PFSK-1 (cell line): Measurements from ENCODE around the gene IER3.

ENCODE experiments used
- FOXP2 ChIP-seq: optimal IDR thresholded peaks from 2 replicates; pipeline ENCODE3; 2011; ENCODE audit warnings: borderline replicate concordance, control low read depth, inconsistent platforms; ENCODE audit not compliant: insufficient read depth; ENCODE audit errors: extremely low read length, extremely low read depth
- POLR2AphosphoS5 ChIP-seq: IDR thresholded peaks from 2 replicates; pipeline ENCODE4 v1.6.1; 2012; ENCODE audit warnings: low read depth, mild to moderate bottlenecking, control low read depth, low read length, moderate library complexity
- SIN3A ChIP-seq: IDR thresholded peaks from 2 replicates; pipeline ENCODE4 v1.6.1; 2012; ENCODE audit warnings: mild to moderate bottlenecking, low read length, moderate library complexity, borderline replicate concordance; ENCODE audit not compliant: insufficient read depth
- TAF1 ChIP-seq: IDR thresholded peaks from 2 replicates; pipeline ENCODE4 v1.6.1; 2012; ENCODE audit warnings: low read length, control low read depth, borderline replicate concordance; ENCODE audit not compliant: insufficient read depth
- TF ChIP-seq, protein P1 (sequence below), 2 experiments: IDR thresholded peaks; 2 replicates each; pipeline versions ENCODE4 v1.6.1 to v1.8.0; 2011 to 2012; ENCODE audit warnings: low read depth in 2 of 2, low read length in 2 of 2, control low read depth in 1 of 2, inconsistent platforms in 1 of 2, mild to moderate bottlenecking in 1 of 2, moderate library complexity in 1 of 2; ENCODE audit not compliant: insufficient read depth in 1 of 2

IER3 gene

DNA sequence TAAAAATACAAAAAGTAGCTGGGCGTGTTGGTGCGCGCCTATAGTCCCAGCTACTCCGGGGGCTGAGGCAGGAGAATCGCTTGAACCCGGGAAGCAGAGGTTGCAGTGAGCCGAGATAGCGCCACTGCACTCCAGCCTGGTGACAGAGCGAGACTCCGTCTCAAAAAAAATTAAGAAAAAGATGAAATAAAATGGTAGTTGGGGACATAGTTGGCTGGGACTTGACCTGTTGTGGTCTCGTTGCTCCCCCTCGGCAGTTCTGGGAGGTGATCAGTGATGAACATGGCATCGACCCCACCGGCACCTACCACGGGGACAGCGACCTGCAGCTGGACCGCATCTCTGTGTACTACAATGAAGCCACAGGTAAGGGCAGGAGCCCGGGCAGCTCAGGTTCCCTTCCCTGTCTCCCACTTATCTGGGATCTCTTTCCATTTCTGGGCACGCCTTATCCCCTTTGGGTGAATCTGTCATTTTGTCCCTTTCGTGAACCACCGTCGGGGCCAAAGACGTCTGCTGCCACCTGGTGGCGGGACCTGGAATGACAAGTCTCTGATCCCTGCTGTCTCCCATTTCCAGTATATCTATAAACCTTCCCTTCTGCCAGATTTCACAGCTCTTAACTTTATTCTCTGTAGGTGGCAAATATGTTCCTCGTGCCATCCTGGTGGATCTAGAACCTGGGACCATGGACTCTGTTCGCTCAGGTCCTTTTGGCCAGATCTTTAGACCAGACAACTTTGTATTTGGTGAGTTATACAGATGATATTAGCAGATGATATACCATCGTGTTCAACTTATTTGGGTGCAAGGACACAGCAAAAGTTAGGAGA, 21.9 kb downstream of the IER3 start:
- TF ChIP-seq POLR2AphosphoS5 (peak; percentile 51), FOXP2 (no peak), SIN3A (no peak; the same call in 1 of the 2 replicates), TAF1 (no peak)
- TF ChIP-seq, protein P1, sequence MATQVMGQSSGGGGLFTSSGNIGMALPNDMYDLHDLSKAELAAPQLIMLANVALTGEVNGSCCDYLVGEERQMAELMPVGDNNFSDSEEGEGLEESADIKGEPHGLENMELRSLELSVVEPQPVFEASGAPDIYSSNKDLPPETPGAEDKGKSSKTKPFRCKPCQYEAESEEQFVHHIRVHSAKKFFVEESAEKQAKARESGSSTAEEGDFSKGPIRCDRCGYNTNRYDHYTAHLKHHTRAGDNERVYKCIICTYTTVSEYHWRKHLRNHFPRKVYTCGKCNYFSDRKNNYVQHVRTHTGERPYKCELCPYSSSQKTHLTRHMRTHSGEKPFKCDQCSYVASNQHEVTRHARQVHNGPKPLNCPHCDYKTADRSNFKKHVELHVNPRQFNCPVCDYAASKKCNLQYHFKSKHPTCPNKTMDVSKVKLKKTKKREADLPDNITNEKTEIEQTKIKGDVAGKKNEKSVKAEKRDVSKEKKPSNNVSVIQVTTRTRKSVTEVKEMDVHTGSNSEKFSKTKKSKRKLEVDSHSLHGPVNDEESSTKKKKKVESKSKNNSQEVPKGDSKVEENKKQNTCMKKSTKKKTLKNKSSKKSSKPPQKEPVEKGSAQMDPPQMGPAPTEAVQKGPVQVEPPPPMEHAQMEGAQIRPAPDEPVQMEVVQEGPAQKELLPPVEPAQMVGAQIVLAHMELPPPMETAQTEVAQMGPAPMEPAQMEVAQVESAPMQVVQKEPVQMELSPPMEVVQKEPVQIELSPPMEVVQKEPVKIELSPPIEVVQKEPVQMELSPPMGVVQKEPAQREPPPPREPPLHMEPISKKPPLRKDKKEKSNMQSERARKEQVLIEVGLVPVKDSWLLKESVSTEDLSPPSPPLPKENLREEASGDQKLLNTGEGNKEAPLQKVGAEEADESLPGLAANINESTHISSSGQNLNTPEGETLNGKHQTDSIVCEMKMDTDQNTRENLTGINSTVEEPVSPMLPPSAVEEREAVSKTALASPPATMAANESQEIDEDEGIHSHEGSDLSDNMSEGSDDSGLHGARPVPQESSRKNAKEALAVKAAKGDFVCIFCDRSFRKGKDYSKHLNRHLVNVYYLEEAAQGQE (IDR thresholded peaks at IDR 0.05; ENCODE audit: insufficient read depth in 1 of 2, low read depth in 2 of 2, low read length in 2 of 2): 0 out of 4 replicates have a peak, but pooled peaks of 1 of the 2 experiments have one; percentile 5

DNA sequence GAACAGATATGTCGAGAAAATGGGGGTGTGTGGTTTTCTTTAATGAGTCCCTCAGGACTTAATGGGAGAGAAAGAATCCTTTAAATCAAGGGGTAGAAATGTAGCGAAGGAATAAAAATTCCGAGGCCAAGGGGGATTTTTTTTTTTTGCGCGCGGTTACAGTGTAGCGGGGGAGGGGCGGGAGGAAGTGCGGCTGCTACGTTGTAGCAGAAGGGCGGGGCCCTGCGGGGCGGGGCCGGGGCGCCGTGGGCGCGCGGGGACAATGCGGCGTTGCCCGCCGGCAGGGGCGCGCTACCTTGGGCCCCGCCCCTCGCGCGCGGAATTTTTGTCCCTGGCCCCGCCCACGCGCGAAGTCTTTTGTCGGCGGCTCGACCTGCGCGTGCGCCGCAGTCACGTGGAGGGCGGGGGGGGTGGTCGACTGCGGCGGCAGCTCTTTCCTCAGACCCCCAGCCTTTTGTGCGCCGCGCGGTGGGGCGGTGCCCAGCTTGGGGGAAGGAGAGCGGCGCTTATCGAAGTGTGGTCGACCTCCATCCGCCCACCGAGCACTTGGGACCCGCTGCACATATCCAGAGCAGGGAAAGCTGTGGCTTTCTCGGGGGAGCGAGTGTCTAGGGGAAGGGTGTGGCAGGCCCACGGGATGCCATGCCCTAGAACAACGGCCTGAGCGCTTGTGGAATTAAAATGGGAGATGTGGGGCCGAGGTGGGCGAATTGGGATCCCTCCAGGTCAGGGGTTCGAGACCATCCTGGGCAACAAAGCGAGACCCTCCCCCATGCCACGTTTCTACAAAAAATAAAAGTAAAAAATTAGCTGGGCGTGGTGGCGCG, 22.9 kb downstream of the IER3 start:
- TF ChIP-seq SIN3A: peak; percentile 79
- TF ChIP-seq FOXP2: no peak
- TF ChIP-seq, protein P1 (IDR thresholded peaks at IDR 0.05; ENCODE audit: insufficient read depth in 1 of 2, low read depth in 2 of 2, low read length in 2 of 2): peak; percentile 12 to 40; a peak in 1 of 4 replicates
- peak; percentile 84 for TF ChIP-seq POLR2AphosphoS5
- peak; percentile 82; the same call in 1 of the 2 replicates for TF ChIP-seq TAF1

DNA sequence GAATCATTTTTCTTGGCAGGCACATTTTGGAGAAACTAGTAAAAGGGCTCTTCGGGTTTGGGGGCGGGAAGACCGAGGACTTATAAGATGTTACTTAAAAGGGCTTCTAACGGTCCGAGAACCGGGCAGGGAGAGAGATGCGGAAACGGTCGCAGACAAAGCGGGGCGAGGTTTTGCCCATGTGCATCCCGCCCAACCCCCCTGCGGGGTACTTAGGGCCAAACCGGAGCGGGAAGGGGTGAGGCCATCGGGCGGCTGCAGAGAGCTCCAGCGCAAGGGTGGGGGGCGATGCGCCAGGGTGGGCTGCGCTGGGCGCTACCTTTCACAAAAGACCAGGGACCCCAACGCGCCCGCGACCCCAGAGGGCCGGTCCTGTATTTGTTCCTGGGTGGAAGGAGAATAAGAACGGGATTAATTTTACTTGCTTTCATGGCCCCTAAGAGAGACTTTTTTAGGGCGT, 23.6 kb downstream of the IER3 start:
- TF ChIP-seq SIN3A (no peak), TAF1 (no peak), FOXP2 (no peak), POLR2AphosphoS5 (no peak)
- TF ChIP-seq, protein P1 (IDR thresholded peaks at IDR 0.05; ENCODE audit: insufficient read depth in 1 of 2, low read depth in 2 of 2, low read length in 2 of 2): no peak

DNA sequence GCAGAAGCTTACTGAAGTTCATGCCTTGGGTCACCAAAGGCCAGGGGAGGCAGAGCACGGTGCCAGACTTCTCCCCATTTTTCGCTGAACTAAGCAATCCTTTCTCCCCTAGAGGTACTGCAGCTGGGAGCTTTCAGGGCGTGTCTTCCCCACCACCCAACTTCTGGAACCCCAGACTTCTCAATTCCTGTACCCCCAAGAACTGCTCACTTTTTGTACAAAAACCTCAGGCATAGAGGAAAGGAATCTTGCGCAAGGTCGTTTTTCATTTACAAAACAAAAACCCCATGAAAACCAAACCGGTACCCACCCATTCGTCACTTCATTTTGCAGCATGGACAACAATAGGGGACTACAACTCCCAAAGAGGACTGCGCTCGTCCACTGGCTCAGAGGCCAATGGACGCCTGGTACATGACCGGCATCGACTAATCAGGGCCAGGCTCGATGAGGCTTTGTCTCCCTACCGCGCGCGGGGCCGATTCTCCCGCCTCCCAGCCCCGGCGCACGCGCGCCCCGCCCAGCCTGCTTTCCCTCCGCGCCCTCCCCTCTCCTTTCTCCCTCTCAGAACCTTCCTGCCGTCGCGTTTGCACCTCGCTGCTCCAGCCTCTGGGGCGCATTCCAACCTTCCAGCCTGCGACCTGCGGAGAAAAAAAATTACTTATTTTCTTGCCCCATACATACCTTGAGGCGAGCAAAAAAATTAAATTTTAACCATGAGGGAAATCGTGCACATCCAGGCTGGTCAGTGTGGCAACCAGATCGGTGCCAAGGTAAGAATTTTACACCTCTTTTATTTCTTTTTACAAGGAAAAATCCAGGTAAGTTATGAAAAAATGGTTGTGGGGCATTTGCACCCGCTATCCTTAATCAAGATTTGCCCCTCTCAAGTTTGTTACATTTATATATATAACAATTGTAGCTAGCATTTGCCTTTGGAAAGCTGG, 24.3 kb downstream of the IER3 start, which contains the start of gene TUBB:
TSS of gene TUBB (plus strand) at position 562 of the 947 bp plus-strand sequence. CDS start at position 717, 155 bp downstream.
- TF ChIP-seq FOXP2 (no peak), POLR2AphosphoS5 (peak; percentile 99), SIN3A (peak; percentile 63; the same call in 1 of the 2 replicates), TAF1 (peak; percentile 99)
- TF ChIP-seq, protein P1 (IDR thresholded peaks at IDR 0.05; ENCODE audit: insufficient read depth in 1 of 2, low read depth in 2 of 2, low read length in 2 of 2): peak; percentile 20 to 80; a peak in 2 of 4 replicates
